Activated CD4-positive, alpha-beta T cell treated with anti-CD3 and anti-CD28 coated beads, Interleukin-2, Interleukin-6, amounts not matched to agents 100 ng/mL and 50 ng/mL, durations not matched to agents 16 hours and 8 hours (primary cell): ENCODE results near the gene NPR2.

Source experiments
- DNase-seq: peaks from one replicate; pipeline ENCODE4 v3.0.0-alpha.2; 2020

Gene NPR2

DNA sequence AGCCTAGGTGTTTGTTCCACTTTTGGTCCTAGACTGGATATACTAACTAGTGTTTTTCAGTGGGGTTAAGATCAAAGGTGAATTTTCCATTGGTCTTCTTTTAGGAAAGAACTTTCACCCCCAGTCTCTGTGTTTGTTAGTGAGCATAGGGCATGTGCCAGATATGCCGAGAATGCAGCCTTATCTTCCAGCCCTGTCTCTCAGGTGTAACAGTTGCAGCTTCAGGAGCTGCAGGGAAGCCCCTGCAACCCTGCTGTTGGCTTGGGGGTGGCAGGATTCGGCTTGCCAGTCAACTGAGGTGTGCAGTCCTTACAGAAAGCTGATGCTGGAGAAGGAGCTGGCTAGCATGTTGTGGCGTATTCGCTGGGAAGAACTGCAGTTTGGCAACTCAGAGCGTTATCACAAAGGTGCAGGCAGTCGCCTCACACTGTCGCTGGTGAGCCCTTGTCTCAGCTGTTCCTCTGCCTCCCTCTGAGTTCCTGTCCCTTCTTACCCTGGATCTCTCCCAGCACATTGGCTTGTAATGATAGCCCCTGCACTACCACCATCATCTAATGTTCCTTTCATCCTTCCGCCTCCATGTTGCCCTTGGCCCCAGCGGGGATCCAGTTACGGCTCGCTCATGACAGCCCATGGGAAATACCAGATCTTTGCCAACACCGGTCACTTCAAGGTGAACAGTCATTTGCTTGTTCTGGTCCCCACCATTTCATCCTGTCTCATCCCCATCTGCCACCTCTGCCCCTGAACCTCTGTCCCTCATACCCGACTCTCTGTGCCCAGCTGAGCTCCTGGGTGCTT lies 10.1 kb downstream of the NPR2 start:
- DNase-seq, result no peak

DNA sequence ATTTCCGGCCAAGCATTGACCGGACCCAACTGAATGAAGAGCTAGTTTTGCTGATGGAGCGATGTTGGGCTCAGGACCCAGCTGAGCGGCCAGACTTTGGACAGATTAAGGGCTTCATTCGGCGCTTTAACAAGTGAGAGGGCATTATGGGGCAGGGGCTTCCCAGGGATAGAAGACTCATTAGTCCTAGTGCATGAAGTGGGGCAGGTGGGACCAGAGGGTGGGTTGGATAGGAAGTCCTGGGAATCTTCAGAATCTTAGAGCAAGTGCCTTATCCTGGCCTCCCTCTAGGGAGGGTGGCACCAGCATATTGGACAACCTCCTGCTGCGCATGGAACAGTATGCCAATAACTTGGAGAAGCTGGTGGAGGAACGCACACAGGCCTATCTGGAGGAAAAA lies 14.7 kb downstream of the NPR2 start:
- DNase-seq, result no peak

DNA sequence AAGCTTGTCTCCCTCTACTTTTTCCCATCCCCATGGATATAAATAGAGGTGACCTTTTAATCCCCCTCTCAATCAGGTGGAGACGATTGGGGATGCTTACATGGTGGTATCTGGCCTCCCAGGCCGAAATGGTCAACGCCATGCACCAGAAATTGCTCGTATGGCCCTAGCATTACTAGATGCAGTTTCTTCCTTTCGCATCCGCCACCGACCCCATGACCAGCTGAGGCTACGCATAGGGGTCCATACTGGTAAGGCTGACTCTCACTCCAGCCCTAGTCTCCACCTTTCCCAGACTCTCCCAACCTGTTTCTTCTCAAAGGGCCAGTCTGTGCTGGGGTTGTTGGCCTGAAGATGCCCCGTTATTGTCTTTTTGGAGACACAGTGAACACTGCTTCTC lies 17.0 kb downstream of the NPR2 start:
- no peak for DNase-seq

DNA sequence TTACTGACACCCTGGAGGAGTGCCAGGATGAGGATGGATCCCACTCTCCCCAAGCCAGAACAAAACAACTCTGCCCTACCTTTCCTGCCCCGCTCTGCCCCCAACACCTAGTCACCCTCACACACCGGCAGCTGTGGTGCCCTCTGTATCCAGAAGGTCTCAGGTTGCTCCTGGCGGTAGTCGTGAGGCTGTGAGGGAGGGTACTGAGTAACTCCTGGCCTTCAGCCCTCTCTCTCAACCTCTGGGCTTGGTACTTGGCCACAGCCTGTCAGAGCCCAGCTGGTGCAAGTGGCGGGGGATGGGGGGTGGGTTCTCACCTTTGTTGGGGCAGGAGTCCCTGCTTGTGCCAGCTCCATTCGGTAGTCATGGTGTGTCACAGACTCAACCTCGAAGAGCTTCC lies 18.7 kb downstream of the NPR2 start:
- DNase-seq, result no peak

DNA sequence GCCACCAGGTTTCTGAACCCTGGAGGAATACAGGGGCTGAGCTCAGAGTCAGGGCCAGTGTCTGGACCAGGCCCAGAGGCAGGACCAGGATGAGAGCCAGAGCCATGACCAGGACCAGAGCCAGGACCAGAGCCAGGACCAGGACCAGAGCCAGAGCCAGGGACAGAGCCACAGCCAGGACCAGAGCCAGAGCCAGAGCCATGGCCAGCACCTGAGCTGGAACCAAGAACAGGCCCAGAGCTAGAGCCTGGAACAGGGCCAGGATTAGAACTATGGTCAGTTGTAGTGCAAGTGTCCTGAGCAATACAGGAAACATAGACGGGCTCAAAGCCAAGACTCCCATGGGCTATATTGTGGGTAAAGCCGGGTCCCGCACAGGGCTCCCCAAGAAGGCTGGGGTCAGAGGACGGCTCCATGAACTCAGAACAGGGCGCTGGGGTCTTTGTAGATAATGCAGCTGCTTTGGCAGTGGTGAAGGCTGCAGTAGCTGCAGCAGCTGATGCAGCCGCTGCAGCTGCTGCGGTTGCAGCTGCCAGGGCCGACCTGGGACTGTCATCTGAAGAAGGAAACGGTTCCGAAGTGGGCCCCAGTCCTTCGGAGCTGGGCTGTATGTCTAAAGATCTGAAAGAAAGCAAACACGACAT lies 20.1 kb downstream of the NPR2 start:
- no peak for DNase-seq

DNA sequence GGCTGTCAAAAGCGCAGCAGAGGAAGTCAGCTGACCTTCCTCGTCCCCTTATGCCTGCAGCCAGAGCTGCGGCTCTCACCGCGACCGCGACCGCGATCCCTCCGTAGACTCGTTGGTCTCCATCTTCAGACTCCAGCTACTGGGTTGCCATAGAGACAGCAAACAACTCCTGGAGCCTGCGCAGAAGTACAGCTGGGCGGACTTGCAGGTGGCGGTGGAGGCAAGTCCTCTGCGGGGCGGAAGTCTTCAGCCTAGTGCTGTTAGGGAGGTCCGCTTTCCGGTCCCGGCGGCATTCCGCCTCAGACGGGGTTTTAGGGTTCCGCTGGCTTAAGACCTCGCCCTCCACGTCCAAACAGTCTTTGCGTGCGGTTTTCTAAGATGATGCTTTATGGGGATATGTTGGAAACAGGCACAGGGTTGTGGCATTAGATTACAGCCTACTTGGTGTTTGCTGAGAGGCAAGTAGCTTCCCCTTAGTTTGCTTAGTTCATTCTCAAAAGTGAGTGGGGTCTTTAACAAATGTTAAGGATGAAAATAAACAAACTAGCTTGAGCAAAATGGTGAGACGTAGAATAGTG lies 20.7 kb downstream of the NPR2 start, which contains the start of gene SPAG8:
TSS of gene SPAG8 (minus strand) at position 238 of the 578 bp plus-strand sequence. CDS start at position 123, 115 bp downstream.
- peak; percentile 97 for DNase-seq

DNA sequence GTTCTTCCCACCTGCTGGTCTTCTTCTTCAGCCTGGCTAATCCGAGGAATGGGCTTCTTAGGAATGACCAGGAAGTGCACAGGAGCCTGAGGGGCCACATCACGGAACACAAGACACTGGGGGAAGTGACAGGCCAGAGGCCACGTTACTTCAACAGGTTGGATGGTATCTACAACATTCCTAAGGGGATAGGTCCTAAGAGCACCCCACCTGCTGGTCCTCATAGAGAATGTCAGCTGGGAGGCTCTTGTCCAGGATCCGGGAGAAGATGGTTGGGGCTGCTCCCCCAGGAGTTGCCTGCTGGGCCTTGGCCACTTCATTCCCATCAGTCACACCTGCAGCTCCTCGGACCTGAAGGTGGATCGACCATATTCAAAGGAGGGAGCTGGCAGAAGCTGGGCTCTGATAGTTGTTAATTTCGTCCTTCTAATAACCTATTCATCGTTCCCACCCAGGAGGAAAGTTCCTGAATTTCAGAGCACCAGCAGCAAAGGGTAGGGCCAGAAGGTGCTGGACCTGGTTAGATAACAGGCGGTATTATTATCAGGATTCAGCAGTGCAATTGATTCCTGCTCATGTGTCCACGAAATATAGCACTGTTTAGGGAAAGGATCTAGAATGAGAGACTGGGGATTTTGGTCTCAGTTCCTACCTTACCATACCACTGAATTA lies 22.2 kb downstream of the NPR2 start:
- DNase-seq, result no peak

DNA sequence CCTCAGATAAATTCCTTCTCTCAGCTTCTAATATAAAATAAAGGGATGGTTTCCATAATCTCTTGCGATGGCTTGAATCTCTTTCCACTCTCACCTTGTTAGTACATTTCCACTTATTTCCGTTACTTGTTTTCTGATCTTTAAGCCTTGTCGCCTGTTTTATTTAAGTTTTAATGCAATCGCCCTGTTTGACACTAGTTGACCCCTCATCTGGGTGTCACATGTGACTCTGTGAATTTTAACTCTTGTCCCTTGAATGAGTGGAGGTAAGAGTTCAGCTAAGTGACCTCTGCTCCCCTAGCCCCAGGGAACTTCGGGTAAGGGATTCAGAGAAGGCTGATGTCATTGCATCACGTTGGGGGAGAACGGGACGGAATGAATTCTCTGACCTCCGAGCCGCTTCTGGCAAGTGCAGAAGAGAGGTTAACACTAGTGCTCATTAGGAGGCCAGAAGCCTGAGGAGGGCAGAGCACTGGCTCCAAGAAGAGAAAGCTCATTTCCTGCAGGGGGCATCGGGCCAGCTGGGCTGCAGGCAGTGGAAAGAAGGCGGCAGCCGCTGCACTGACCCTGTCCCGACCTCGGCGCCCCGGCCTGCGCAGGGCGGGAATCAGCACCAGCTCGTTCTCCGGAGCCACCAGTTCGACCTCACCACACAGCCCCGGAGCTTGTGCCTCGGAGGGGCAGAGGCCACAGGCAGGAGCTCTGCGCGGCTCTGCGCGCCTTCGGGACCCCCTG lies 22.9 kb downstream of the NPR2 start:
- peak; percentile 61 for DNase-seq

DNA sequence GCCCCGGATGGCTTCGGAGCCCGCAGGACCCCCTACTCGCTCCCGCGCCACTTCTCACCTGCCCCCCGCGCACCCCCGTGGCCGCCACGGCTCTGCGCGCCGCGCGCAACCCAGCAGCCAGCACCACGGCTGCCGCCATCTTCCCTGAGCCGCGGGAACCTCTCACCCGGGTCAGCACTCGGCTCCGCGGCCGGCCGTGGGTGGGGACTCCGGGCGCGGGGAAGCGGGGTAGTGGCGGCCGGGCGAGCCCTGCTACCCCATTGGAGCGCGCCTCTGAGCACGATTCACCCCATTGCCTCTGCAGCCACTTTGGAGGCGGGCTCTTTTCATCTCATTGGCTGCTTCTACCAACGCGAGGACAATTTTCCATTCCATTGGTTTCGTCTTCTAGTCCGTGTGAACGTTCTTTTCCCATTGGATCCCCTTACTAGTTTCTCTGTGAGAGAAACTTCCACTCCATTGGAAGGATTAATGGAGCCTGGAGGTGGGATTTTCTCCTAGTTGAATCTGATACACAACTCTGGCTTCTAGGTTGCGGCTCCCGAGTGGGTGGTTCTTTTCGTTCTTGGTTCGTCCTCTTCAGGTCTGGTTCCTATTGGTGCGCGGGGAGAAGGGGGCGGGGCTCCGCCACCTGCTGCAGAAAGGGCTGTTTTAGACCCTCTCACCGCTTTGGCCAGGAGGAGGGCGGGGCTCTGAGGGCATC lies 23.6 kb downstream of the NPR2 start, which contains the start of gene HINT2:
TSS of gene HINT2 (minus strand) at position 202 of the 703 bp plus-strand sequence. CDS start at position 139, 63 bp downstream.
- DNase-seq, result peak; percentile 98

DNA sequence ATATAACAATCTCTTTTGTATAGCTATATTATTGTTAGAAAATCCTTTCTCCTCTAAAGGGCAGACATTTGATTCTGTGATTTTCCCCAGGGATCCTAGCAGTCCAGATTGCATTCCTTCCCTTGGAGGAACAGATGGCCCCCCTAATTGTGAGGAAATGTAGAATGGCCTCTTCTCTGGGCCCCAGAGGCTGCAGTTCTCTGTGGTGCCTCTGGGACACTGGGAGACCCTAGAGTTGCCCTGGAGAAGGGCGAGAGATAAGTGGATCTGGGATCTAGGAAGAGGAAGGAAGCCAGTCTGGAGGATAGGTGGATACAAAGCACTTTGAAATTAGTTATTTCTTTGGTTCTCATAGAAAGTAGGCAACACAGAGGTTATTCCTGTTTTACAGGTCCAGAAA lies 25.3 kb downstream of the NPR2 start:
- DNase-seq, result no peak

DNA sequence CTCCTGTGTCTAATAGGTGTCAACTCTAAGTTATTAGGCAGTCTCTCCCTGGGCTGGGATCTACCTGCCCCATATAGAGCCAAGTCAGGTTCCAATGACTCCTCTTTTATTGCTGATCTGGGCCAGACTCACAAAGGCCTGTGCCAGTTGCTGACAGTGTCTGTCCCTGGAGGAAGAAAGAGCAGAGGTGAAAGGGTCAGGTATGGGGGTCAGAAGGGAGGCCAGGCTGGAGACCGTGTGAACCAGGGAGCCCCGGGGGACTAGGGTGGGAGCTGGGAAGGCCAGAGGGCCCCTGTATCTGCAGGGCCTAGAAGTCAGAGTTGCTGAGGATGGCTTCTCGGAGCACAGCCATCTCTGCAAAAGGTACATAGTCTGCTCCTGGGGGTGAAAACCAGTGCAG lies 26.9 kb downstream of the NPR2 start:
- DNase-seq, result no peak

DNA sequence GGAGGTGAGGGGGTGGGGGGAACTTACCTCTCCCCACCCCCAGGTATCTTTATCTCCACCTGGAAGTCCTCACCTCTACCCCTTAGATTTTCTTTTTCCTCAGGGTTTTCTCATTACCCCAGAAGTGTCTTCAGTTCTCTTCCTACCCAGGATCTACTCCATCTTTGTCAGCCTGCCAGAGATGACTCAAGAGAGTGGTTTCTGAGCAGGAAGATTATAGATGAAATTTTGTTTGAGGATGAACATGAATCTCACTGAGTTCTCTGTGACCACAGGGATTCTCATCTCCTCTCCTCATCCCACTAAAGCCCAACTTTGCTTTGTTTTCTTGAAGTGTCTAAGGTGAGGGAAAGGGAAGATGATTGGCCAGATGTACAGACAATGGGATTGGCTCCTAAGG lies 28.7 kb downstream of the NPR2 start:
- DNase-seq, result no peak

DNA sequence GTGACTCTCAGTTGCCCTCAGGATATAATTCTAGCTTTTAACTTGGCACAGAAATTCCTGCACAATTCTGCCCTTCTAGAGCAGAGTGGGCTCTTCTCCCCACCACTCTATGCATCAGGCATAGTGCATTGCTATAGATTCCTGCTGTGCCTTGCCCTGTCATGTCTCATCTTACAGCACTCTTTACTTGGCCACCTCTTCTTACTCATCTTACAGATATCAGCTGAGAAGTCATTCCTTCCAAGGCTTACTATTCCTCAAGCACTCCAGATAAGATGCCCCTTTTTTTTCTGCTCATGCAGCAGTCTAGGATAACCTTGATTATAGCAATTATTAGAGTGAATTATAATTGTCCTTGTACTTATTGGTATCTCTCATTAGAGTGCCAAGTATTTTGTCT lies 31.5 kb downstream of the NPR2 start:
- DNase-seq, result no peak

DNA sequence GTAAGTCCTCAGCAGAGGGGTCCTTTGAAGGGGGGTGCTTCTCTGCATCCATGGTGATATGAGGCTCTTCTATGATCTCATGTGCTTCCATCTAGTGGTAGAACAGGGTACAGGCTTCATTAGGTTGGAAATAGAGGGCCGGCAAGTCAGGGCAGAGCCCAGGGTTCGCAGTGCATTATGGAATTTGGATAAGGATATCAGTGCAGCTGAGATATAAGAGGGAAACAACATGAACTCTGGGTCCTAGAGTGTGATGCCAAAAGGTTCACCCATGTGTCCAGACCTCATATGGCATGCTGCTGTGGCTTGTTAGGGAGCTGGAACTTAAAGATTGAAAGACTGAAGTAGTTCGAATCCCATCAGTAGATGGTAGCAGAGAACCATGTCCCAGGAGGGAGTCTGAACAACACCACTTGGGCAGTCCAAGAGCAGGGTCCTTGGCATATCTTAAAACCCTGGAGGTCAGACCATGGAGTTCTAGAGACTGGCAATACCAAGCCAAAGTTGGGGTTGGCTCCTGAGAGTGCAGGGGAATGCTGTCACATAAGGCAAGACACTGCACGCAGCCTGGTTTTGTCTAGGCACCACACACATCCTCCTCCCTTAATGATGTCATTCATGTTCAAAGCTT lies 34.8 kb downstream of the NPR2 start:
- DNase-seq, result peak; percentile 63

DNA sequence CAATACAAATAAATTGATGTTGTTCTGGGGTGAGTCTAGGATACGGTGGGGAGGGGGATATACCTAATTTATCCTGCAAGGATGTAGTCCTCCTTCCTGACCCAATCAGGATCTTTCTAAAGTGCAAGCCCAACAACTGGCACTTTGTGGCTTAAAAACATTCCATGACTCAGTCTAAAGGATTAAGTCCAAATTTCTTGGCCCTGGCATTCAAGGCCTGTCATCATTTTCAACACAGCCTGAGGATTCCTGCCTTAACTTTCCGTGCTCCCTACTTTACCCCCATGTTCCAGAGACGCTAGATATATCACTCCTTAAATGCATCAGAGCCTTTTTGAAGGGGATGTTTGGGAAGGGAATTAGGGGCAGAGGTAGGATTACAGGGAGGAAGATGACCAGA lies 36.1 kb downstream of the NPR2 start:
- no peak for DNase-seq

DNA sequence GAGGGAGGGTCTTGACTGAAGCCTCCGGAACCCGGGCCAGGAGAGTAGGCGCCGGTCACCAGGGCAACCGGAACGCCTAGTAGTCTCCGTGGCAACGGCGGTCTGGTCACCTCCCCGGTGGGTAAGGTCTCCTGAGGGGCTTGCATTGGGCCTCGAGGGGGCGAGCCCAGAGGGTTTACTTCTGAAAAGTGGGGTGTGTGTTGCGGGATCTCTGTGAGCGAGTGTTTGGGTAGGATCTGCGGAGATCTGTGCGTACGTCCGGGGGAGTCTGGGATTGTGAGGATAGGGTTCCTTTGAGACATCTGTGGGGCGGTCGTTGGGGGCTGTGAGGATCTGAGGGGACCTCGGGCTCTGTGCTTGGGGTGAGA lies 37.3 kb downstream of the NPR2 start, which contains the start of gene FAM221B:
TSS of gene FAM221B (minus strand) at position 17 of the 368 bp plus-strand sequence. CDS start 2,571 bp downstream, outside the sequence.
- peak; percentile 26 for DNase-seq

DNA sequence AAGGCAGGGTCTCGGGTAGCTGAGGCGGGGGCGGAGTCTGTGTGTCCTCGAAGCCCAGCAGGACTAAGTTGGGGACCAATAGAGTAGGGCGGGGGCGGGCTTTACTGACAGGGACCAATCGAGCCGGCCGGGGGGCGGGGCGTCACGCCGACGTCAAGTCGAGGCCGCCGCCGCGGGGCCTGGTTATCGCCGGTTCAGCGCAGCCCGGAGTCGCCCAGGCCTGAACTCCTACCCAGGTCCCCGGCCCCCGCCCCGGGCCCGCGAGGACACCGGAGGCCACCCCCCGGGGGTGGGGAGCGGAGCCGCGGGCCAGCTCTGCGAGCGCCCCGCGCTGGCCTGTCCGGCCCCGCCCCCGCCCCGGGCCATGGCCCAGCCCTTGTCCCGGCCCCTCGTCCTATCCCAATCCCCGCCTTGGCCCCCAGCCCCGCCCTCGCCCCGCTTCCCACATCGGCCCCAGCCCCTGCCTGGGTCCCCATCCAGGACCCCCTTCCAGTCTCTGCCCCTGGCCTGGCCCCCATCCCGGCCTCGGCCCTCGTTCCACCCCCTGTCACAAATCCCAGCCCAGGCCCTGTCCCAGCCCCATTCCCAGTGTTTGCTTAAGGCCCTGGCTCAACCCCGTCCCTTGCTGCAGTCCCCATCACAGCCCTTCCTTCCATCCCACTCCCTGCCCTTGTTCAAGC lies 37.8 kb downstream of the NPR2 start, which contains the start of gene TMEM8B:
TSS of gene TMEM8B (plus strand) at position 145 of the 680 bp plus-strand sequence. CDS start at position 365, 220 bp downstream.
- peak; percentile 93 for DNase-seq

DNA sequence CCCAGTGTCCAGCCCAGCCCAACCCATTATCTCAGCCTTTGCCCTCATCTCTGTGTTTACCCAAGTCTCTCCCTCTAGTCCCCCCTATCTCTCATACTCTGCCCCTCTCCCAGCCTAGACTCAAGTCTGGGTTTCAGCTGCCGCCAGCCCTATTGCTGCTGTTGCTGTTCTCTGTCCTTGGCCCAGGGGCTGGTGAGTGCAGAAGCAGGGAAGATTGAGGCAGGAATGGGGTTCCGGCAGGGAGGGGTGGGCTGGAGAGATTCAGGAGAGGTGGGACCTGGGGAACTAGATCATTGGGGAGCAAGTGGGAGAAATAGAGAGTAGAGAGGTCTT lies 38.3 kb downstream of the NPR2 start:
- DNase-seq, result no peak

DNA sequence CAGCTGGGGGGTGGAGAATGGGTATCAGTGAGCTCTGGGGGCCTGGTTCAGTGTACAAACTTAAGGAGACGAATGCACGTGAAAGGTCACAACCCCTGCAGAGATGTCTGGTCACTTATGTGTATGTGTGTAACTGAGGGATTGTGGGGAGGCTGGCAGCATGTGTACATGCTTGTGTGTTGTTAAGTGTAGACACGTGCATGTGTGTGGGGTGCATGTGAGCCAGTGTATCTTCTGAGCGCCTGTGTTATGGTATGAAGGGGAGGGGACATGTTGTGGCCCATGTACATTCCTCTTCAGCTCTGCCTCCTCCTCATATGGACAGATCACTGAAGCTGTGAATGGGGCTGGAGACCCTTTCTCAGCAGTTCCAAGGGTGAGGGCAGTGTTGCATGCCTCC lies 39.6 kb downstream of the NPR2 start:
- DNase-seq, result no peak

DNA sequence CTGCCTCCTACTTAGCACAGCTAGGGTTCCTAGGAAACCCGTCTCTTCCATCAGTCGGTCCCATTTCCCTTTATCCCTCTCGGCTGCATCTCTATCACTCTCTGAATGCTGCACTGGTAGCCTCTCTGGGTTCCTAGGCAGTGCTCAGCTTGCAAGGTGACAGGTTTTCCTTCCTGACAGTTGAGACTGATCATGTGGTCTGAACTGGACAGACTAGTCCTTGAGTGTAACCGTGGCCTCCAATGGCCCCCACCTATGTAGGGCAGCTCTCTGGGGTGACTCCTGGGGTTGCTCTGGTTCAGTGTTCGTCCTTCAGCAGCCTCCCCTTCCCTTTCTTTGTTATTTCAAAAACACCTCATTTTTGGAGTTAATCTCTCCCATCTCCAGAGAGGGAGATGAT lies 41.4 kb downstream of the NPR2 start:
- DNase-seq, result no peak
